ENCODE results near the gene MMP23B. TPM values are rescaled to one million over a fixed set of nuclear protein-coding genes. Genes with fewer than 3 reads are reported as not detected.

Gene MMP23B
- total RNA-seq, 1 donor from 2014 or later = 4.7 TPM

DNA sequence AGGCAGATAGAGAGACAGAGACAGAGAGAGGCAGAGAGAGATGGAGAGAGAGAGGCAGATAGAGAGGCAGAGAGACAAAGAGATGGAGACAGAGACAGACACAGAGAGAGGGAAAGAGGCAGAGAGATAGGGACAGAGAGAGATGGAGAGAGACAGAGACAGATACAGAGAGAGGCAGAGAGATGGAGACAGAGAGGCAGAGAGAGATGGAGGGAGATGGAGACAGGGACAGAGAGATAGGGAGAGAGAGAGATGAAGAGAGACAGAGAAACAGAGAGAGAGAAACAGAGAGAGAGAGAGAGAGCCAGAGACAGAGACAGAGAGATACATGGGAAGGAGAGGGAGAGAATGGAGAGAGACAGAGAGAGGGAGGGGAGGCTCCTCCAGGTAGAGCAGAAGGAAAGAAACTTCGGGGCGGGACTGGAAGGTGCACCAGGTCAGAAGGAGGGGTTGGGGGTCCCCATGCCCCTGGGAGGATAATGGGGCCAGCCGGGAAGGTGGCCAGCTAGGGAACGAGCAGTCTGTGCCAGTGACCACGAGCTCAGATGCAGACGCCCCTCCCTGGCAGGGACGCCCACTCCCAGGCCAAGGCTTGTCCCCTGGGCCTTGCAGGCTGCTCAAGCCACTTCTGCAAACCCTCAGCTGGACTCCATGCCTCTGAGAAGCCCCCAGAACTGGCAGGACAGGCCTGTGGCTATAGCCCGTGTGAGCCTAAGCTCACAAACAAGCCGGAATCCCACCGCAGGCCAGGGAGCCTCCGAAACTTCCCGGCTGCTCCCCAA is 35.3 kb upstream of the MMP23B start:
- peaks cover 18% of the 10 kb centered on the region for H4K20me1 ChIP-seq (ENCODE audit: low read depth)
- H3K4me1 ChIP-seq = peaks cover 10% of the 10 kb centered on the region
- H3F3A ChIP-seq (ENCODE audit: low read depth) = peaks cover 37% of the 10 kb centered on the region
- H3K9me3 ChIP-seq (ENCODE audit: low read depth) = no peaks in the 10 kb centered on the region
- Mint-ChIP-seq H3K9me3 (no peaks in the 10 kb centered on the region), H3K4me3 (no peak overlapping the region), H3K4me1 (peaks cover 9% of the 10 kb centered on the region), H3K27ac (no peak overlapping the region), H3K36me3 (no peaks in the 10 kb centered on the region), H3K27me3 (ENCODE audit: insufficient read depth, low read depth) (peaks cover 12% of the 10 kb centered on the region)
- DNase-seq (ENCODE audit: low spot score) = no peak
- no peak overlapping the region for H3K4me3 ChIP-seq
- no peak overlapping the region for H2AFZ ChIP-seq (replicated peaks)
- H3K36me3 ChIP-seq = no peaks in the 10 kb centered on the region
- H3K9ac ChIP-seq = no peak overlapping the region
- no peak overlapping the region for H3K27ac ChIP-seq
- peaks cover 57% of the 10 kb centered on the region for H3K27me3 ChIP-seq
- H3K4me2 ChIP-seq = no peak overlapping the region
- no peaks in the 10 kb centered on the region for H3K79me2 ChIP-seq (ENCODE audit: low read depth)
- TF ChIP-seq EZH2 (IDR thresholded peaks at IDR 0.05) (no peak), EZH2phosphoT487 (IDR thresholded peaks at IDR 0.05) (no peak)
- TF ChIP-seq, protein P1, sequence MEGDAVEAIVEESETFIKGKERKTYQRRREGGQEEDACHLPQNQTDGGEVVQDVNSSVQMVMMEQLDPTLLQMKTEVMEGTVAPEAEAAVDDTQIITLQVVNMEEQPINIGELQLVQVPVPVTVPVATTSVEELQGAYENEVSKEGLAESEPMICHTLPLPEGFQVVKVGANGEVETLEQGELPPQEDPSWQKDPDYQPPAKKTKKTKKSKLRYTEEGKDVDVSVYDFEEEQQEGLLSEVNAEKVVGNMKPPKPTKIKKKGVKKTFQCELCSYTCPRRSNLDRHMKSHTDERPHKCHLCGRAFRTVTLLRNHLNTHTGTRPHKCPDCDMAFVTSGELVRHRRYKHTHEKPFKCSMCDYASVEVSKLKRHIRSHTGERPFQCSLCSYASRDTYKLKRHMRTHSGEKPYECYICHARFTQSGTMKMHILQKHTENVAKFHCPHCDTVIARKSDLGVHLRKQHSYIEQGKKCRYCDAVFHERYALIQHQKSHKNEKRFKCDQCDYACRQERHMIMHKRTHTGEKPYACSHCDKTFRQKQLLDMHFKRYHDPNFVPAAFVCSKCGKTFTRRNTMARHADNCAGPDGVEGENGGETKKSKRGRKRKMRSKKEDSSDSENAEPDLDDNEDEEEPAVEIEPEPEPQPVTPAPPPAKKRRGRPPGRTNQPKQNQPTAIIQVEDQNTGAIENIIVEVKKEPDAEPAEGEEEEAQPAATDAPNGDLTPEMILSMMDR (IDR thresholded peaks at IDR 0.05) = no peak

DNA sequence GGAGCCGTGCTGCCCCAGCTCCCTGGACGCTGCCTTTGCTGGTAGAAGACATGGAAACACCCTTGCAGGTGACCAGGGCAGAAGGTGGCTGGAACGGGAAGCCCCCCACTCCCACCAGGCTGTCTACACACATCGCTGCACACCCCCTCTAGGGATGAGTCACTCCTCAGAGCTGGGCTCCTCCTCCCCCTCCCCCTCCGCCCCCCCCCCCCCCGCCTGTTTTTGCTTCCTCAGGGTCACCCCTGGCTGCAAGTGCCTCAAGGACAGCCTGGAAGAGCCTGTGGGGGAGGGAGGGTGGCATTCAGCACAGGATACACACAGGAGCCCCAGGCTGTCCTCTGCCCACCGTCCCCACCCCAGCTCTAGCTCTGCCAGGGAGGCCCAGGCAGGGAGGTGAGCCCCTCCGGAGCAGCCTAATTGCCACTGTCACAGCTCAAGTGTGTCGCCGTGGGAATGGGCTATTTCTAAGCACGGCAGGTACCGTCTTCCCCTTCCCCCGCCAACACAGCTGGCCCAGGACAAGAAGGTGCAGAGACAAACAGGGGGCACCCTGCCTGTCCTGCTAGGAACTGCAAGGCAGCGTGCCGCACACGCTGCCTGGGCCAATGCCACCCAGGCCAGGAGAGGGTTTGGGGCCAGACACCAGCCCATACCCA is 34.6 kb upstream of the MMP23B start:
- Histone ChIP-seq H3K36me3 (no peaks in the 10 kb centered on the region), H3K27me3 (peaks cover 64% of the 10 kb centered on the region), H4K20me1 (ENCODE audit: low read depth) (peaks cover 18% of the 10 kb centered on the region), H3K9ac (no peak overlapping the region), H3K79me2 (ENCODE audit: low read depth) (no peaks in the 10 kb centered on the region), H3F3A (ENCODE audit: low read depth) (peaks cover 37% of the 10 kb centered on the region), H3K4me3 (no peak overlapping the region), H3K9me3 (ENCODE audit: low read depth) (no peaks in the 10 kb centered on the region), H3K4me2 (no peak overlapping the region), H3K27ac (no peak overlapping the region), H3K4me1 (peaks cover 10% of the 10 kb centered on the region), H2AFZ (replicated peaks) (no peak overlapping the region)
- peak overlapping the region; percentile 73 for H3K4me3 Mint-ChIP-seq
- no peaks in the 10 kb centered on the region for H3K36me3 Mint-ChIP-seq
- H3K27ac Mint-ChIP-seq = no peak overlapping the region
- DNase-seq (ENCODE audit: low spot score) = peak; percentile 52
- H3K4me1 Mint-ChIP-seq = peaks cover 9% of the 10 kb centered on the region
- peaks cover 12% of the 10 kb centered on the region for H3K27me3 Mint-ChIP-seq (ENCODE audit: insufficient read depth, low read depth)
- no peak for TF ChIP-seq EZH2 (IDR thresholded peaks at IDR 0.05)
- no peak for TF ChIP-seq EZH2phosphoT487 (IDR thresholded peaks at IDR 0.05)
- TF ChIP-seq, protein P1 (IDR thresholded peaks at IDR 0.05) = peak; percentile 42
- H3K9me3 Mint-ChIP-seq = no peaks in the 10 kb centered on the region

DNA sequence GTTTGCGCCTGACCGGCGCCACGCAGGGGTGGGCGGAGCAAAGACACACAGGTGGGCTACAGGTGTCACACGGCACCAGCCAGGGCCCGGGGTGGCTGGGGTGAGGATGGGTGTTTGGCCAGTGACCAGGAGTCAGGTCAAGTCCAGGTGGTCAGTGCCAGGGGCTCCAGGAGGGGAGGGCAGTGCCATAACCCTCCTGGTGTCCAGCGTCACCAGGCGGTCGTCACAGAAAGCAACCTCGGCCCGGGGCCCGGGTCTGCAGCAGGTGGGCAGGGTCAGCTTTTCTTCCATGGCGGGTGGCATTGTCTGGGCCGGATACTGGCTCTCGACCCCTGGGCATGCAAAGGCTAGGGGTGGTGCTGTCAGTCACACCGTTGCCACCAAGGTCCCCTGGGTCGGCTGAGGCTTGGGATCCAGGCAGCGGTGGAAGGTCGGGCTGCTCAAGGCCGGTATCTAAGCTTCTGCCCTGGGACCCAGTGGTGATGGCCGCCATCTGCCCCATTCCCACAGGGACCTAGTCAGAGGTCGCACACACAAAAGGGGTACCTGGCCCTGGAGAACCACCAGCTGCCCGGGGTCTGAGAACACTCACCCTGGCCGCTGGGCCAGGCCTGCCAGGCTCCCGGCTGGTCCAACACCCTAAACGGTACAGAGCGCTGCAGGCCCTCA is 33.8 kb upstream of the MMP23B start:
- no peak overlapping the region for H2AFZ ChIP-seq (replicated peaks)
- H3K27ac ChIP-seq = no peak overlapping the region
- Mint-ChIP-seq H3K4me3 (peak overlapping the region; percentile 83), H3K9me3 (no peaks in the 10 kb centered on the region), H3K27ac (no peak overlapping the region), H3K36me3 (no peaks in the 10 kb centered on the region), H3K27me3 (ENCODE audit: insufficient read depth, low read depth) (peaks cover 12% of the 10 kb centered on the region), H3K4me1 (peaks cover 9% of the 10 kb centered on the region)
- H3F3A ChIP-seq (ENCODE audit: low read depth) = peaks cover 37% of the 10 kb centered on the region
- no peaks in the 10 kb centered on the region for H3K79me2 ChIP-seq (ENCODE audit: low read depth)
- no peak for DNase-seq (ENCODE audit: low spot score)
- no peaks in the 10 kb centered on the region for H3K36me3 ChIP-seq
- H3K4me2 ChIP-seq = no peak overlapping the region
- no peak overlapping the region for H3K4me3 ChIP-seq
- H3K9ac ChIP-seq = no peak overlapping the region
- H3K27me3 ChIP-seq = peaks cover 72% of the 10 kb centered on the region
- H4K20me1 ChIP-seq (ENCODE audit: low read depth) = peaks cover 21% of the 10 kb centered on the region
- TF ChIP-seq EZH2phosphoT487 (IDR thresholded peaks at IDR 0.05) (no peak), EZH2 (IDR thresholded peaks at IDR 0.05) (no peak)
- TF ChIP-seq, protein P1 (IDR thresholded peaks at IDR 0.05) = peak; percentile 0
- H3K4me1 ChIP-seq = peaks cover 10% of the 10 kb centered on the region
- H3K9me3 ChIP-seq (ENCODE audit: low read depth) = no peaks in the 10 kb centered on the region
